T-helper 2 cell treated with Interferon-gamma antibody and Interleukin-4, amounts not matched to agents 5 μg/mL and 100 μg/mL, for 36 hours (primary cell): Measurements from ENCODE around the gene RNF213.
A peak's percentile ranks its signal among the peaks of the same experiment; 100 is the strongest.
"Not testable (repeated sequence)": the region's sequence is repeated elsewhere in the genome, so short reads cannot be mapped to it uniquely, and the experiment has no call there.

Experiments used
- DNase-seq: peaks from one replicate; pipeline ENCODE4 v3.0.0; 2021; ENCODE audit warnings: low spot score
- H3K27ac Mint-ChIP-seq: one replicate; pipeline ENCODE4 v1.8.0; 2021; ENCODE audit warnings: mild to moderate bottlenecking, mixed read lengths
- H3K27me3 Mint-ChIP-seq: one replicate; pipeline ENCODE4 v1.8.0; 2021; ENCODE audit warnings: low read depth, mixed read lengths
- H3K36me3 Mint-ChIP-seq: one replicate; pipeline ENCODE4 v1.8.0; 2021; ENCODE audit warnings: low read depth, mixed read lengths
- H3K4me1 Mint-ChIP-seq: one replicate; pipeline ENCODE4 v1.8.0; 2021; ENCODE audit warnings: low read depth, mixed read lengths
- H3K4me3 Mint-ChIP-seq: one replicate; pipeline ENCODE4 v1.8.0; 2022; ENCODE audit warnings: mild to moderate bottlenecking, moderate library complexity, mixed read lengths
- H3K9me3 Mint-ChIP-seq: one replicate; pipeline ENCODE4 v1.8.0; 2021; ENCODE audit warnings: mixed read lengths

Gene RNF213

DNA sequence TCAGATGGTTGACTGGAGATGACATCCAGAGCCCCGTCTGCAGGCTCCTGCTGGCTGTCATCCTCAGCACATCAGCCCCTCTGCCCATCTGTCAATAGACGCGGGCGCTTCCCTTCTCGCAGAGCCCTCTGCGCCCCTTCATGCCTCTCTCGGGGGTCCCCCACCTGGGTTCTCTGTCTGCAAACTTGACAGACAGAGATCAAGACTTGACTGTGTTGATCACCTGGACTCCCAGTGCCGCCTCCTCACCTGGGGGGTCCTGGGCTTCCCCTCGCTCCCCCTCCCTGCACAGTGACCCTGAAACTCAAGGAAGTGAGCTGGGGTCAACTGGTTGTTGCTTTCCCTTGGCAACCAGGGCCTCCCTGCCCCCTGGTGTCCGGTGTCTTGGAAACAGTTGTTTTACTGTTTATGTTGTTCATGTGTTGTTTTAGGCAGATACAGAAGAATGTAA lies 31.9 kb downstream of the RNF213 start:
- DNase-seq = no peak

DNA sequence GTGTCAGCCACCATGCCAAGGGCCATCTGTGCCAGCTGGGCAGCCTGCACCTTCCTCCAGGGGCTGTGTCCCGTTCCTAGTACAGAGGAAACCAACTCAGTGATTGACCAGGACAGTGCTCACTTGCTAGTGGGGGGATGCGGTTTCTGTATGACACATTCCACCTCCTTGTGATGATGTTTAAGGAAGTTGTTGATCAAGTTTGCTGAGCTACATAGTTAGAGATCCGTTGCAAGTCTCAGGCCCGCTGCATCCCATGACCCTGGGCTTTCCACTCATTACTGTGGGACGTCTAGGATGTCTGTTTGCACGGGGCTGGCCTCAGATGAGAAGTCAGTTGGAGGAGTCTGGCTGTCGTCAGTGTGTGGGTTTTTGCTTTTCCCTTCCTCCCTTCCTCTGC lies 33.6 kb downstream of the RNF213 start:
- Mint-ChIP-seq H3K27ac (no peak overlapping the region), H3K27me3 (no peaks in the 10 kb centered on the region), H3K9me3 (no peaks in the 10 kb centered on the region), H3K4me1 (no peaks in the 10 kb centered on the region), H3K4me3 (no peak overlapping the region), H3K36me3 (peaks cover 77% of the 10 kb centered on the region)
- no peak for DNase-seq

More for the DNA sequence above, 31.9 kb downstream of the RNF213 start:
- Mint-ChIP-seq H3K4me3 (no peak overlapping the region), H3K36me3 (peaks cover 74% of the 10 kb centered on the region), H3K27me3 (no peaks in the 10 kb centered on the region), H3K4me1 (peaks cover under 1% of the 10 kb centered on the region), H3K27ac (no peak overlapping the region), H3K9me3 (no peaks in the 10 kb centered on the region)

DNA sequence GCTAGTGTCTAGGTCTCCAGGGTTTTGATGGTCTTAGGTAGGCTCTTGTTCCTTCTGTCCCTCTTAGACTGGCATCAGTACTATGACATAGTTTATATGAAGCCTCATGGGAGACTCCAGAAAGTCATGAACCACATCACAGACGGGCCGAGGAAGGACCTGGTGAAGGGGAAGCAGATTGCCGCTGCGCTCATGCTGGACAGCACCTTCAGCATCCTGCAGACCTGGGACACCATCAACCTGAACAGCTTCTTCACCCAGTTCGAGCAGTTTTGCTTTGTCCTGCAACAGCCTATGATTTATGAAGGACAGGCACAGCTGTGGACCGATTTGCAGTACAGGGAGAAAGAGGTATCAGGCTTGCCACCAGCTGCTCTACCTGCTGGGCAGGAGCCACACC lies 34.0 kb downstream of the RNF213 start:
- H3K4me1 Mint-ChIP-seq = no peaks in the 10 kb centered on the region
- no peaks in the 10 kb centered on the region for H3K9me3 Mint-ChIP-seq
- H3K4me3 Mint-ChIP-seq = no peak overlapping the region
- H3K27ac Mint-ChIP-seq = no peak overlapping the region
- no peaks in the 10 kb centered on the region for H3K27me3 Mint-ChIP-seq
- DNase-seq = no peak
- H3K36me3 Mint-ChIP-seq = peaks cover 76% of the 10 kb centered on the region

DNA sequence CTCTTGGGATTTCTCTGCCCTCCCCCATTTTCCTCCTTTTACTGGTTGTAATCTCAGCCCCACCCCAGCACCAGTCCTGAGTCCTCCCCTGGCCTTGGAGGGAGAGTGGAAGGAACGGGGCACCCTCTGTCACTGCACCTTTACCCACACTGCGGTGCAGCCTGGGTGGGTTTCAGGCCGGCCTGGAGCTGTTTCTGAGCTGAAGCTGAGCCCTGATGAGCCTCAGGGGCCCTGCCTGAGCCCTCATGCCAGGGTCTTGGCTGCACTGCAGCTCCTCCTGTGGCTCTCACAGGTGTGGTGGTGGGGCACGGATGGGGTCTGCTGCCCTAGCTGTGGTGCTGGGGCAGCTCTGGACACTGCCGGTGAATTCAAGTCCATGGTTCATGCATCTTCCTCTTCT lies 34.5 kb downstream of the RNF213 start:
- Mint-ChIP-seq H3K36me3 (peaks cover 76% of the 10 kb centered on the region), H3K4me3 (no peak overlapping the region), H3K27me3 (no peaks in the 10 kb centered on the region), H3K4me1 (no peaks in the 10 kb centered on the region), H3K9me3 (no peaks in the 10 kb centered on the region), H3K27ac (peak overlapping the region; percentile 26)
- no peak for DNase-seq

DNA sequence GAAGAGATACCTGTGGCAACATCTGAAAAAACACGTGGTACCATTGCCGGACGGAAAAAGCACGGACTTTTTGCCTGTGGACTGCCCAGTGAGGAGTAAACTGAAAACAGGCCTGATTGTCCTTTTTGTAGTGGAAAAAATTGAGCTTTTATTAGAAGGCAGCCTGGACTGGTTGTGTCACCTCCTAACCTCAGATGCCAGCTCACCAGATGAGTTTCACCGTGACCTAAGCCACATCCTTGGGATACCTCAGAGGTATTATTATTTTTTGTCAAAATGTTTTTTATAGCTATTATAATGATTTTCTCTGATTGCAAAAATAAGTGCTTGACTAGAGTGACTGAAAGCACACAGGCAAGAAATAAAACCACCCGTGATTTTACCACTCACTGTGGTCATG lies 34.9 kb downstream of the RNF213 start:
- no peak for DNase-seq
- H3K4me3 Mint-ChIP-seq = no peak overlapping the region
- no peaks in the 10 kb centered on the region for H3K4me1 Mint-ChIP-seq
- H3K27me3 Mint-ChIP-seq = no peaks in the 10 kb centered on the region
- H3K9me3 Mint-ChIP-seq = no peaks in the 10 kb centered on the region
- peak overlapping the region; percentile 26 for H3K27ac Mint-ChIP-seq
- H3K36me3 Mint-ChIP-seq = peaks cover 76% of the 10 kb centered on the region

DNA sequence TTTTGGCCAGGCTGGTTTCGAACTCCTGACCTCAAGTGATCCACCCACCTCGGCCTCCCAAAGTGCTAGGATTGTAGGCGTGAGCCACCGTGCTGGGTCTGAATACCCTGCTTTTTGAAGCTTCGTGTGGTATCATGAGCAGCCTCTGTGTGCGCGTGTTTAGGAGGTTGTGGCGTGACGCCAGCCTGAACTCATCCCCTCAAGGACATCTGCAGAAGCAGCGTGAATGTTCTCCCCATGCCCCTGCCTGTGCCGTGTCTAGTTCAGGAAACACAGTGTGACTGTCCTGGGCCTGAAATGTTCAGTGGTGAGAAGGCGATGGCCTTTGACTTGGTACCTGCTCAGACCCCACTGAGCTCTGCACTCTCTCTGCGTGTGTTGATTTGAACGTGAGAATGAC lies 35.6 kb downstream of the RNF213 start:
- peaks cover 2% of the 10 kb centered on the region for H3K4me1 Mint-ChIP-seq
- no peaks in the 10 kb centered on the region for H3K9me3 Mint-ChIP-seq
- H3K4me3 Mint-ChIP-seq = no peak overlapping the region
- no peaks in the 10 kb centered on the region for H3K27me3 Mint-ChIP-seq
- no peak for DNase-seq
- H3K36me3 Mint-ChIP-seq = peaks cover 81% of the 10 kb centered on the region
- no peak overlapping the region for H3K27ac Mint-ChIP-seq

DNA sequence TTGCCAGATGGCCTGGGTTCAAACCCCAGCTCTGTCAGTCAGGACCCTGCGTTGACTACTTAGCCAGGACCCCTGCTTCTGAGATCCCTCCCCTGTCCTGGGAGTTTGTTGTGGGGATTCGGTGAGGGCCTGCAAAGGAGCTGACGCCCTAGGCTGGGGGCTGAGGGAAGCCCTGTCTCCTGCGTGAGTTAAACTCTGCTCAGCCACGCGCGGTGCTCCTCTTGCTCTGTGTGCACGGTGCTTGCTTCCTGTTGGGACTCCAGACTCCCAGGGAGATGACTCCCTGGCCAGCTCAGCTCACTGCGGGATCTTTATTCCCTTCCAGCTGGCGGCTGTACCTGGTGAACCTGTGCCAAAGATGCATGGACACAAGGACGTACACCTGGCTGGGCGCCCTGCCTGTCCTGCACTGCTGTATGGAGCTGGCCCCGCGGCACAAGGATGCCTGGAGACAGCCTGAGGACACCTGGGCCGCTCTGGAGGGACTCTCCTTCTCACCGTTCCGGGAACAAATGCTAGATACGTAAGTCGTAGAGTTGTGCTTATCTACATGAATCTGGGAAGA lies 37.4 kb downstream of the RNF213 start:
- H3K27me3 Mint-ChIP-seq = no peaks in the 10 kb centered on the region
- H3K9me3 Mint-ChIP-seq = peaks cover 2% of the 10 kb centered on the region
- peaks cover 82% of the 10 kb centered on the region for H3K36me3 Mint-ChIP-seq
- no peak for DNase-seq
- no peak overlapping the region for H3K27ac Mint-ChIP-seq
- peaks cover 2% of the 10 kb centered on the region for H3K4me1 Mint-ChIP-seq
- H3K4me3 Mint-ChIP-seq = no peak overlapping the region

DNA sequence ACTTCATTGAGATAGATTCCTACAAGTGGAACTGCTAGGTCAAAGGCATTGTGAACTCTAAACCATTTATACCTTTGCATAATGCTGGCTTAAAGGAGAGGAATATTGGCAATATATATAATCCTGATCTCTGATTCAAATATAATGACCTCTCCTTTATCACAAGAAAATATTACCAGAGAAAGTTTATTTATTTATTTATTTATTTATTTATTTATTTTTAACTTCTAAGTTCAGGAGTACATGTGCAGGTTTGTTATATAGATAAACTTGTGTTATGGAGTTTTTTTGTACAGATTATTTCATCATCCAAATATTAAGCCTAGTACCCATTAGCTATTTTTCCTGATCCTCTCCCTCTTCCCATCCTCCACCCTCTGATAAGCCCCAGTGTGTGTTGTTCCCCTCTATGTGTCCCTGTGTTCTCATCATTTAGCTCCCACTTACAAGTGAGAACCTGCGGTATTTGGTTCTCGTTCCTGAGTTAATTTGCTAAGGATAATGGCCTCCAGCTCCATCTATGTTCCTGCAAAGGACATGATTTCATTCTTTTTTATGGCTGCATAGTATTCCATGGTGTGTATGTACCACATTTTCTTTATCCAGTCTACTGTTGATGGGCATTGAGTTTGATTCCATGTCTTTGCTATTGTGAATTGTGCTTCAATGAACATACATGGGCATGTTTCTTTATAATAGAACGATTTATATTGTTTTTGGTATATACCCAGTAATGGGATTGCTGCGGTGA lies 38.9 kb downstream of the RNF213 start:
- not testable (repeated sequence) for H3K4me3 Mint-ChIP-seq, DNase-seq, H3K4me1 Mint-ChIP-seq, H3K27me3 Mint-ChIP-seq, H3K9me3 Mint-ChIP-seq
- Mint-ChIP-seq H3K36me3 (peaks cover 84% of the 10 kb centered on the region), H3K27ac (peak overlapping the region; percentile 53)

DNA sequence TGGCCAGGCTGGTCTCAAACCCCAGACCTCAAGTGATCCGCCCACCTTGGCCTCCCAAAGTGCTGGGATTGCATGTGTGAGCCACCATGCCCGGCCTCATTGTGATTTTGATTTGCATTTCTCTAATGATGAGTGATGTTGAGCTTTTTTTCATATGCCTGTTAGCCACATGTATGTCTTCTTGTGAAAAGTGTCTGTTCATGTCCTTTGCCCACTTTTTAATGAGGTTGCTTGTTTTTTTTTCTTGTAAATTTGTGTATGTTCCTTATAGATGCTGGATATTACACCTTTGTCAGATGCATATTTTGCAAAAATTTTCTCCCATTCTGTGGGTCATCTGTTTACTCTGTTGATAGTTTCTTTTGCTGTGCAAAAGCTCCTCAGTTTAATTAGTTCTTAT lies 40.1 kb downstream of the RNF213 start:
- H3K27me3 Mint-ChIP-seq, H3K4me1 Mint-ChIP-seq, DNase-seq, H3K4me3 Mint-ChIP-seq, H3K27ac Mint-ChIP-seq, H3K9me3 Mint-ChIP-seq: not testable (repeated sequence)
- H3K36me3 Mint-ChIP-seq = peaks cover 80% of the 10 kb centered on the region

DNA sequence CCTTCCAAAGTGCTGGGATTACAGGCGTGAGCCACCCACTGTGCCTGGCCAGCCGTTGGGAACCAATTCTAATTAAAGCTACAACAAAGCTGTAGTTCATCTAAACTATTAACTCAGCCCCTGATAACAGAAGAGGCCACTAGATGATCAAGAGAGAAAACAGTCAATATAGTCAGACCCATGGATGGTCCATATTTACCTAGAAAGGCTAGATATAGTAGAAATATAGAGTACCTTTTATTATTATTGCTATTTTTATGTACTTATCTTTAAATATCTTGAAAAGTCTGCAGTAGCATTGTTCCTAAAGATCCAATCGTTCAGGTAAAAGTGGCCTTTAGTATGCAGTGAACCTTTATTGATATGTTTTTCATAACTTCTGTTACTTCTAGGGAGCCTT lies 43.2 kb downstream of the RNF213 start:
- DNase-seq = no peak
- H3K4me1 Mint-ChIP-seq = peaks cover 2% of the 10 kb centered on the region
- H3K27me3 Mint-ChIP-seq = no peaks in the 10 kb centered on the region
- H3K9me3 Mint-ChIP-seq = peaks cover 9% of the 10 kb centered on the region
- no peak overlapping the region for H3K4me3 Mint-ChIP-seq
- peaks cover 82% of the 10 kb centered on the region for H3K36me3 Mint-ChIP-seq
- H3K27ac Mint-ChIP-seq = no peak overlapping the region

DNA sequence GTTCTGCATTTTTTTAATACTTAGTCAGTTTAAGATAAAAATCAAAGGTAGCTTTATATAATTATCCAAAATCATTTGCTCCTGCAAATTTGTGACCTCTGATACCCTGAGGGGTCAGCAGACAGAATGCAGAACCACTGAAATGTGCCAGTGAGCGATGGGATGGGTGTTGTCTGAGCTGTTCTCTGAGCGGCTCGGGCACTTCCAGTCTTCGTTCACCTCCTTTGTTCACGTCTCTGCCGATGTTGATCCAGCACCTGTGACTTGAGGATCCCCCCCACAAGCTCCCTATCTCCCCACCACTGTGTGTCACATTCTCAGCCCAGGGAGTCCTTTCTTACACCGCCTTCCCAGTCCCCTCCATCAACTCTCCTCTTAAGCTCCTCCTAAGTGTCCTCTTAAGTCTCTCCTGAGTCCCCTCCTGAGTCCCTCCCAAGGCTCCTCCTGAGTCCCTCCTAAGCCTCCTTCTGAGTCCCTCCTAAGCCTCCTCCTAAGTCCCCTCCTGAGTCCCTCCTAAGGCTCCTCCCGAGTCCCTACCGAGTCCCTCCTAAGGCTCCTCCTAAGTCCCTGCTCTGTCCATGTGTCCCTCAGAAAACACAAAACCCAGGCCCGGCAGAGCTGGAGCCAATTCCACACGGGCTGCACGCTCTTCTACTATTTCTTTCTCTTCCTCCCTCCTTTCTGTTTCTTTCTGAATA lies 47.5 kb downstream of the RNF213 start:
- no peak overlapping the region for H3K4me3 Mint-ChIP-seq

DNA sequence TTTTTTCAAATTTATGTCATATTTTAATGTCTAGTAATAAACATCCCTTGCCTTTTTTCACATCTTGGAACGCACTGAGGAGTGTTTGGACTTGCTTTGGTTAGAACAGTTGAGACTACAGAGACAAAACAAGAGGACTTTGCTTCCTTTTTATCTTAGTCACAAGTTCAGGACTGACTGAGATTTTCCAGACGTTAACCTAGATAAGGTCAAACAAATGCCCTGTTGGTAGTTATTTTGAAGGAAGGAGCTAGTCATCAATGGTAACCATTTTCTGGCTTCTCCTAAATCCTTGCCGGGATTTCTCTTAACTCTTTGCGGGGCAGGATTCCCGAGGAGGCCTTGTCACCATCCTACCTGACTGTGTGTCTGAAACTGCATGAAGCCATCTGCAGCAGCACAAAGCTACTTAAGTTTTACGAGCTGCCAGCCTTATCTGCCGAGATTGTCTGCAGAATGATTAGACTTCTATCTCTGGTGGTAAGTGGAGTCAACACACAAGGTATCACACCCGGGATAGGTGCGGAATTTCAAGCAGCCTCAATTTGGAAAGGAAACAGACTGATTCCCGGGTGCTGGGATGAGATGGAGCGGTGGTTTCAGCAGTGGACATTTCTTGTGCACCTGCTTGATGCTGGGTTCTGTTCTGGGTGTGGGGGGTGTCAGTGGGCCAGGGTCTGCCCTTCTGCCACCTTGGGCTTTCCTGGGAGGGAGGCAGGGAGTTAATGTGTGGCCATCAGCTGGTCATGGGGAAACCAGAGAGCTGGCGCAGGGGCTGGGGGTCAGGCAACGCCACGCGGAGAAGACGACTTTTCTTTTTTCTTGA lies 48.3 kb downstream of the RNF213 start:
- H3K4me1 Mint-ChIP-seq = no peaks in the 10 kb centered on the region
- no peak overlapping the region for H3K4me3 Mint-ChIP-seq
- H3K9me3 Mint-ChIP-seq = peaks cover 3% of the 10 kb centered on the region
- no peak for DNase-seq
- H3K27me3 Mint-ChIP-seq = no peaks in the 10 kb centered on the region
- H3K27ac Mint-ChIP-seq = peak overlapping the region; percentile 11
- H3K36me3 Mint-ChIP-seq = peaks cover 79% of the 10 kb centered on the region

More for the DNA sequence above, 47.5 kb downstream of the RNF213 start:
- peak overlapping the region; percentile 26 for H3K27ac Mint-ChIP-seq
- DNase-seq = no peak
- no peaks in the 10 kb centered on the region for H3K4me1 Mint-ChIP-seq
- H3K36me3 Mint-ChIP-seq = peaks cover 82% of the 10 kb centered on the region
- H3K9me3 Mint-ChIP-seq = peaks cover 6% of the 10 kb centered on the region
- H3K27me3 Mint-ChIP-seq = no peaks in the 10 kb centered on the region

DNA sequence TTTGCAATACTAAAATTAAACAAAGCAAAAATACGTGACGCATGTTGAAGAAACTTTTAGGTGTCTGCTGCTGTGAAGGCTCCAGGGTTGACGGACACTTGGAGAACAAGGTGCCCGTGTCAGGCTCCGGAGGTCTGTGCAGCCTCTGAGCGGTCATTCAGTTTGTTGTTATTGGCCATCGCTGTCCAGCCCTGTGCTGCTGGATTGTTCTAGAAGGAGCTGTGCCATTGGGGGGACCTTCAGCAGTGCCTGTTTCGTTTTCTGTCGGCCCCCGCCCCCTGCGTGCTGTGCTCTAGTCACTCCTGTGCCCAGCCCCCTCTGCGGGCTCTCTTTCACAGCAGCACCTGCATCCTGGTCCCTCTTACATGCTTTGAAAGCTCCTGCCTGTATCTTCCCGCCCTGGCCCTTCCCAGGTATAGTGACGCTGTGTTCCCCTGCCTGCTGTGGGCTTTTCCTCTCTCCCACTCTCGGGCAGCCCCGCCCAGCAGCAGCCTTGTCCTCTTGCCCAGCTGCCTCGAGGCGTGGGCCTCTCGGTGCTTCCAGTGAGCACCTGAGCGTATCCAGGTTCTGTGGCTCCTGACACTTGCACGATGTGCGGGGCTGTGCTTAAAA lies 50.7 kb downstream of the RNF213 start:
- no peak overlapping the region for H3K4me3 Mint-ChIP-seq
- no peaks in the 10 kb centered on the region for H3K4me1 Mint-ChIP-seq
- H3K9me3 Mint-ChIP-seq = no peaks in the 10 kb centered on the region
- DNase-seq = no peak
- no peak overlapping the region for H3K27ac Mint-ChIP-seq
- H3K36me3 Mint-ChIP-seq = peaks cover 70% of the 10 kb centered on the region
- no peaks in the 10 kb centered on the region for H3K27me3 Mint-ChIP-seq
